SU-DHL-6 (cell line): ENCODE data around the gene CRYBG3.
A peak's percentile ranks its signal among the peaks of the same experiment; 100 is the strongest.

ENCODE experiments used
- H2AFZ ChIP-seq: fragments of 200-600 bp; sonication (generic); 2 replicates; pipeline ENCODE4 v1.6.1; 2014; ENCODE audit warnings: low read depth, mild to moderate bottlenecking, moderate library complexity, mixed read lengths, antibody characterized with exemption, low read length; ENCODE audit not compliant: severe bottlenecking
- H3F3A ChIP-seq: fragments of 200-600 bp; shearing (Covaris generic); 2 replicates; pipeline ENCODE4 v1.6.0; 2016; ENCODE audit warnings: antibody characterized with exemption, mild to moderate bottlenecking; ENCODE audit not compliant: insufficient read depth
- H3K27ac ChIP-seq: fragments of 200-600 bp; sonication (generic); 2 replicates; pipeline ENCODE4 v1.5.1; 2016; ENCODE audit warnings: low read depth, mild to moderate bottlenecking, low read length, moderate library complexity, mixed read lengths
- H3K27me3 ChIP-seq: fragments of 200-600 bp; sonication (generic), shearing (Covaris generic); 2 replicates; pipeline ENCODE4 v1.6.0; 2014; ENCODE audit warnings: mild to moderate bottlenecking, low read length
- H3K36me3 ChIP-seq: fragments of 200-600 bp; sonication (generic); 2 replicates; pipeline ENCODE4 v1.6.1; 2014; ENCODE audit warnings: mild to moderate bottlenecking, low read length, mixed read lengths
- H3K4me2 ChIP-seq: fragments of 300-600, 200-600 bp; shearing (Covaris generic), sonication (generic); 2 replicates; pipeline ENCODE4 v1.6.0; 2014; ENCODE audit warnings: low read length, low read depth, mild to moderate bottlenecking; ENCODE audit not compliant: poor library complexity, severe bottlenecking
- H3K4me3 ChIP-seq: fragments of 200-600 bp; sonication (generic); 2 replicates; pipeline ENCODE4 v1.5.1; 2014; ENCODE audit warnings: antibody characterized with exemption, low read length, mild to moderate bottlenecking, mixed read lengths; ENCODE audit not compliant: insufficient read depth, poor library complexity, severe bottlenecking
- H3K79me2 ChIP-seq: fragments of 200-600 bp; sonication (generic); 2 replicates; pipeline ENCODE4 v1.6.1; 2014; ENCODE audit warnings: mild to moderate bottlenecking, low read length, moderate library complexity; ENCODE audit not compliant: insufficient read depth
- H3K9ac ChIP-seq: fragments of 200-600 bp; sonication (generic); 2 replicates; pipeline ENCODE4 v1.7.0; 2014; ENCODE audit warnings: mild to moderate bottlenecking, low read length
- H3K9me2 ChIP-seq: fragments of 200-600 bp; sonication (generic); replicated peaks from 2 replicates; pipeline ENCODE4 v1.6.1; 2014; ENCODE audit warnings: low read length; ENCODE audit not compliant: insufficient read depth
- H3K9me3 ChIP-seq: fragments of 200-600 bp; sonication (generic); 2 replicates; pipeline ENCODE4 v1.6.1; 2014; ENCODE audit warnings: low read length, mixed read lengths; ENCODE audit not compliant: insufficient read depth
- H4K20me1 ChIP-seq: fragments of 200-600 bp; sonication (generic); 2 replicates; pipeline ENCODE4 v1.6.1; 2014; ENCODE audit warnings: low read depth, mild to moderate bottlenecking, antibody characterized with exemption, low read length, moderate library complexity, mixed read lengths
- CTCF ChIP-seq: fragments of 200-600 bp; sonication (generic); IDR thresholded peaks from one replicate; pipeline ENCODE4 v1.5.1; 2017; ENCODE audit warnings: antibody characterized with exemption, mild to moderate bottlenecking, low read length, moderate library complexity; ENCODE audit not compliant: insufficient read depth, poor library complexity, severe bottlenecking
- EZH2phosphoT487 ChIP-seq: fragments of 200-600 bp; sonication (generic), shearing (Covaris generic); conservative IDR thresholded peaks from 2 replicates; pipeline ENCODE4 v1.6.1; 2018; ENCODE audit warnings: mild to moderate bottlenecking, antibody characterized with exemption, low read length, moderate library complexity, mixed read lengths

CRYBG3 gene

GRCh38 chr3:97817965-97818364 is 3.8 kb upstream of the CRYBG3 start:
- no peak for TF ChIP-seq EZH2phosphoT487
- TF ChIP-seq CTCF, result no peak
- no peaks in the 10 kb centered on the region for H4K20me1 ChIP-seq

DNA sequence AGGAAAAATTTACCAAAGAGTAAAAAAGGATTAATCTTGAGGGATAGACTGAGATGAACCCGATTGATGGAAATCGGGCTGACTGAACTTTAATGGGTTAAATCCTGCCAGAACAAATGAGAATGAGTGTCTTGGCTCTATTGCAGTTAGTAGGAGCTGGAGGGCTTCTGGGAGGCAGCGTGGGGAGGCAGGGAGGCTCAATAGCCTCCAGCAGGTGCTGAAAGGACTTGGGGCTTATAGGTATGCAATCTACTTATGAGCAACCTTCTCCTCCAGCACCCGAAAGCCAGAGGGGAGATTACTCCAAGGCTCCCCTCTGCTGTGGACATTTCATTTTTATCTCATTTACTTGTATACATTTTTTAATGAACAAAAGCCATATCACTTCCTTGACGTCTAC is 1.0 kb upstream of the CRYBG3 start:
- H3K79me2 ChIP-seq, result no peaks in the 10 kb centered on the region
- H3K36me3 ChIP-seq, result no peaks in the 10 kb centered on the region
- 0 out of 2 replicates have a peak, but pooled peaks cover 3% of the 10 kb centered on the region for H3F3A ChIP-seq
- no peaks in the 10 kb centered on the region for H4K20me1 ChIP-seq
- no peaks in the 10 kb centered on the region for H3K9me2 ChIP-seq
- H2AFZ ChIP-seq, result peak overlapping the region; percentile 84
- H3K4me3 ChIP-seq, result peak overlapping the region; percentile 62
- TF ChIP-seq EZH2phosphoT487, result no peak
- no peak for TF ChIP-seq CTCF
- peak overlapping the region; percentile 64 for H3K9ac ChIP-seq
- H3K4me2 ChIP-seq, result peak overlapping the region; percentile 88
- H3K27ac ChIP-seq, result no peak overlapping the region
- no peaks in the 10 kb centered on the region; the same call in 1 of the 2 replicates for H3K27me3 ChIP-seq
- no peaks in the 10 kb centered on the region for H3K9me3 ChIP-seq

More at GRCh38 chr3:97817965-97818364, 3.8 kb upstream of the CRYBG3 start:
- no peak overlapping the region for H3K4me3 ChIP-seq
- H3F3A ChIP-seq, result 0 out of 2 replicates have a peak, but pooled peaks cover 2% of the 10 kb centered on the region
- H3K27me3 ChIP-seq, result no peaks in the 10 kb centered on the region; the same call in 1 of the 2 replicates
- H3K9me2 ChIP-seq, result no peaks in the 10 kb centered on the region
- no peak overlapping the region for H3K9ac ChIP-seq
- no peak overlapping the region for H2AFZ ChIP-seq
- H3K4me2 ChIP-seq, result no peak overlapping the region
- H3K9me3 ChIP-seq, result no peaks in the 10 kb centered on the region
- no peaks in the 10 kb centered on the region for H3K36me3 ChIP-seq
- no peaks in the 10 kb centered on the region for H3K79me2 ChIP-seq
- H3K27ac ChIP-seq, result no peak overlapping the region

- no peaks in the 10 kb centered on the region for H3K9me2 ChIP-seq
- no peak overlapping the region for H3K27ac ChIP-seq
- peak overlapping the region; percentile 88 for H3K4me2 ChIP-seq
- peak overlapping the region; percentile 62 for H3K4me3 ChIP-seq
- H3K36me3 ChIP-seq, result no peaks in the 10 kb centered on the region
- peak overlapping the region; percentile 64 for H3K9ac ChIP-seq
- 0 out of 2 replicates have a peak, but pooled peaks cover 3% of the 10 kb centered on the region for H3F3A ChIP-seq
- no peaks in the 10 kb centered on the region for H4K20me1 ChIP-seq
- TF ChIP-seq EZH2phosphoT487 (no peak), CTCF (no peak)
- no peaks in the 10 kb centered on the region for H3K9me3 ChIP-seq
- H3K27me3 ChIP-seq, result no peaks in the 10 kb centered on the region; the same call in 1 of the 2 replicates
- H3K79me2 ChIP-seq, result no peaks in the 10 kb centered on the region
- H2AFZ ChIP-seq, result peak overlapping the region; percentile 84
These were observed 481 bp upstream of the CRYBG3 start for GRCh38 chr3:97821287-97821773.
